ENCODE measurements around the gene OR5H2. TPM values are rescaled to one million over a fixed set of nuclear protein-coding genes. Genes with fewer than 3 reads are reported as not detected.

Gene OR5H2
- total RNA-seq, 1 donor from 2014 or later: not detected

GRCh38 chr3:98328933-98329332 is 46.6 kb downstream of the OR5H2 start:
- H3K4me3 Mint-ChIP-seq (ENCODE audit: unreplicated experiment): no peak overlapping the region
- H3K4me1 Mint-ChIP-seq (ENCODE audit: low read depth): peaks cover 10% of the 10 kb centered on the region
- no peak overlapping the region for H3K27ac Mint-ChIP-seq (ENCODE audit: unreplicated experiment)
- peaks cover 46% of the 10 kb centered on the region for H3K27me3 Mint-ChIP-seq (ENCODE audit: low read depth)
- DNase-seq (ENCODE audit: low spot score): no peak
- no peak for TF ChIP-seq CTCF (IDR thresholded peaks at IDR 0.05)
- no peaks in the 10 kb centered on the region for H3K36me3 Mint-ChIP-seq (ENCODE audit: low read depth)
- no peaks in the 10 kb centered on the region for H3K9me3 Mint-ChIP-seq (ENCODE audit: low read depth)

GRCh38 chr3:98329392-98330124 is 47.3 kb downstream of the OR5H2 start:
- no peak overlapping the region for H3K27ac Mint-ChIP-seq (ENCODE audit: unreplicated experiment)
- peaks cover 46% of the 10 kb centered on the region for H3K27me3 Mint-ChIP-seq (ENCODE audit: low read depth)
- H3K9me3 Mint-ChIP-seq (ENCODE audit: low read depth): no peaks in the 10 kb centered on the region
- no peak overlapping the region for H3K4me3 Mint-ChIP-seq (ENCODE audit: unreplicated experiment)
- peak; percentile 85 for TF ChIP-seq CTCF (IDR thresholded peaks at IDR 0.05)
- DNase-seq (ENCODE audit: low spot score): no peak
- peaks cover 10% of the 10 kb centered on the region for H3K4me1 Mint-ChIP-seq (ENCODE audit: low read depth)
- no peaks in the 10 kb centered on the region for H3K36me3 Mint-ChIP-seq (ENCODE audit: low read depth)

- H3K27me3 Mint-ChIP-seq (ENCODE audit: low read depth): peaks cover 42% of the 10 kb centered on the region
- H3K4me3 Mint-ChIP-seq (ENCODE audit: unreplicated experiment): no peak overlapping the region
- no peaks in the 10 kb centered on the region for H3K4me1 Mint-ChIP-seq (ENCODE audit: low read depth)
- H3K9me3 Mint-ChIP-seq (ENCODE audit: low read depth): no peaks in the 10 kb centered on the region
- no peaks in the 10 kb centered on the region for H3K36me3 Mint-ChIP-seq (ENCODE audit: low read depth)
- DNase-seq (ENCODE audit: low spot score): no peak
- no peak for TF ChIP-seq CTCF (IDR thresholded peaks at IDR 0.05)
- no peak overlapping the region for H3K27ac Mint-ChIP-seq (ENCODE audit: unreplicated experiment)
Observed at GRCh38 chr3:98331329-98331728, 49.0 kb downstream of the OR5H2 start.

Other genes starting within 250 kb of the OR5H2 start
- gene GABRR3, start 247.2 kb upstream of the OR5H2 start, total RNA-seq: not detected in 3 replicates
- gene OR5AC2, start 195.3 kb upstream of the OR5H2 start, total RNA-seq: not detected in 3 replicates
- not detected in 3 replicates for gene OR5H1, start 151.8 kb upstream of the OR5H2 start, total RNA-seq
- not detected in 3 replicates for gene OR5H14, start 135.0 kb upstream of the OR5H2 start, total RNA-seq
- gene OR5H15, start 115.8 kb upstream of the OR5H2 start, total RNA-seq: not detected in 3 replicates
- not detected in 3 replicates for gene OR5H6, start 18.3 kb upstream of the OR5H2 start, total RNA-seq
- gene OR5K4, start 71.3 kb downstream of the OR5H2 start, total RNA-seq: not detected in 3 replicates
- not detected in 3 replicates for gene OR5K3, start 108.2 kb downstream of the OR5H2 start, total RNA-seq
- gene OR5K1, start 180.7 kb downstream of the OR5H2 start, total RNA-seq: not detected in 3 replicates
- gene OR5K2, start 215.2 kb downstream of the OR5H2 start, total RNA-seq: not detected in 3 replicates
- 86.4 to 100.0 TPM (median 89.7 TPM) in 3 replicates for gene CLDND1, start 240.4 kb downstream of the OR5H2 start, total RNA-seq
- gene GPR15, start 249.5 kb downstream of the OR5H2 start, total RNA-seq: not detected in 3 replicates